Measurements from ENCODE around the gene SNAPIN.
"Not testable (repeated sequence)": the region's sequence is repeated elsewhere in the genome, so short reads cannot be mapped to it uniquely, and the experiment has no call there.

The SNAPIN gene

DNA sequence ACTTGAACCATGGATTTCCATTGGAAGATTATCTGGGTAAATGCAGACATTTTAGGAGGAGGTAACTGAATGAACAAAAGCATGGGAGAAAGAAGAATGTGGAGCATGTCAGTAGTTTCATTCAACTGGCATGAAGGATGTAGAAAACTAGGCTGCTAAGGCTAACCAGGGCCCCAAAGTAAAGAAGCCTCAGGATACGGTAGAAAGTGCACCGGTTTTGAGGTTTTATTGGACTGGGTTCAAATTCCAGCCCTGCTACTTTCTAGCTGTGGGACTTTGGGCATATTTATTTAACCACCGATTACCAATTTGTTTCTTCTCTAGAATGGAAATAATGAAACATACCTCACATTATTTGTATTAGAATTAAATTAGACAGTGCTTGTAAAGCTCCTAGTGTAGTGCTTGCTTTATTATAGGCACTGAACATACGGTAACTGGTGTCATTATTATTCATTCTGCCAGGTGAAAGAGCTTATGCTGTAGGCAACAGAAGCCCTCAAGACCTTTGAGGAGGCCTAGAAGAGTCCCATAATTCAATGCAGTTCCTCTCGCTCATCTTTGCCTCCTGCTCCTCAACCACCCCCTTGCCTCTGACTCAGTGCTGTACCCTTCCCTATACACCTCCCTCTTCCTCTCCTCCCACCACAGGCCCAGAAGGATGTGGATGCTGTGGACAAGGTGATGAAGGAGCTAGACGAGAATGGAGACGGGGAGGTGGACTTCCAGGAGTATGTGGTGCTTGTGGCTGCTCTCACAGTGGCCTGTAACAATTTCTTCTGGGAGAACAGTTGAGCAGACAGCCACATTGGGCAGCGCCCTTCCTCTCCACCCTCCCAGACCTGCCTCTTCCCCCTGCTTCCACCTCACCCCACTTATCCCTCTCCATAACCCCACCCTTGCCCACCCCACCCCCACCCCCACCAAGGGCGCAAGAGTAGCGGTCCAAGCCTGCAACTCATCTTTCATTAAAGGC lies 27.2 kb upstream of the SNAPIN start:
- H3K27ac Mint-ChIP-seq = peak overlapping the region; percentile 65
- ATAC-seq (ENCODE audit: low read depth) (no peak), DNase-seq (ENCODE audit: low spot score in 2 of 2) (no peak)
- H3K4me1 Mint-ChIP-seq = peaks cover 29% of the 10 kb centered on the region
- H3K36me3 Mint-ChIP-seq = peaks cover 3% of the 10 kb centered on the region
- no peak overlapping the region for H3K4me3 Mint-ChIP-seq
- H3K9me3 Mint-ChIP-seq = no peaks in the 10 kb centered on the region
- no peaks in the 10 kb centered on the region for H3K27me3 Mint-ChIP-seq

DNA sequence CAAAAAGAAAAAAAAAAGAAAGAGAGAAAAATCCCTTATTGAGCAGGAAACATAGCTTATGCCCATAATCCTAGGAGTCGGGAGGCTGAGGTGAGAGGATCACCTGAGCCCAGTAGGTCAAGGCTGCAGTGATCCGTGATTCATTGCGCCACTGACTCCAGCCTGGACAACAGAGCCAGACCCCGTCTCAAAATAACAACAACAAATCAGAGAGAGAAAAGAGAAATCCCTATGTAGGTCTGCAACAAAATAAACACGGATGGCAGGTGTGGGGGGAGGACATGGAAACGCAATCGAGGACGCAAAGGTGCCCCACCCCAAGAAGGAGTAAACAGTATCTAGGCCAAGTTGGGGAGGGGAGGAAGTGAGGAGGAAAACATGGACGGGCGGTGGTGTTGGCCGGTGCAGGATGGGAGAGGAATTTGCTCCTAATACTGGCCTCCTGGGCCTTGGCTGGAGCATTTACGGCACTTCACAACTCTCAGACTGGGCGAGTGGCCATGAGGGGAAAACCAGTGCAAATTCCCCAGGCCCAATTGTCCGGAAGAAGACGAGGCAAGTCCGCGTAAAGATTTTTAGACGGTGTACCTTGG lies 25.2 kb upstream of the SNAPIN start:
- Mint-ChIP-seq H3K27ac (peak overlapping the region; percentile 99), H3K36me3 (peaks cover 13% of the 10 kb centered on the region), H3K27me3 (no peaks in the 10 kb centered on the region), H3K9me3 (no peaks in the 10 kb centered on the region), H3K4me3 (peak overlapping the region; percentile 100), H3K4me1 (peaks cover 29% of the 10 kb centered on the region)
- no peak for ATAC-seq (ENCODE audit: low read depth)
- DNase-seq (ENCODE audit: low spot score in 2 of 2) = no peak

DNA sequence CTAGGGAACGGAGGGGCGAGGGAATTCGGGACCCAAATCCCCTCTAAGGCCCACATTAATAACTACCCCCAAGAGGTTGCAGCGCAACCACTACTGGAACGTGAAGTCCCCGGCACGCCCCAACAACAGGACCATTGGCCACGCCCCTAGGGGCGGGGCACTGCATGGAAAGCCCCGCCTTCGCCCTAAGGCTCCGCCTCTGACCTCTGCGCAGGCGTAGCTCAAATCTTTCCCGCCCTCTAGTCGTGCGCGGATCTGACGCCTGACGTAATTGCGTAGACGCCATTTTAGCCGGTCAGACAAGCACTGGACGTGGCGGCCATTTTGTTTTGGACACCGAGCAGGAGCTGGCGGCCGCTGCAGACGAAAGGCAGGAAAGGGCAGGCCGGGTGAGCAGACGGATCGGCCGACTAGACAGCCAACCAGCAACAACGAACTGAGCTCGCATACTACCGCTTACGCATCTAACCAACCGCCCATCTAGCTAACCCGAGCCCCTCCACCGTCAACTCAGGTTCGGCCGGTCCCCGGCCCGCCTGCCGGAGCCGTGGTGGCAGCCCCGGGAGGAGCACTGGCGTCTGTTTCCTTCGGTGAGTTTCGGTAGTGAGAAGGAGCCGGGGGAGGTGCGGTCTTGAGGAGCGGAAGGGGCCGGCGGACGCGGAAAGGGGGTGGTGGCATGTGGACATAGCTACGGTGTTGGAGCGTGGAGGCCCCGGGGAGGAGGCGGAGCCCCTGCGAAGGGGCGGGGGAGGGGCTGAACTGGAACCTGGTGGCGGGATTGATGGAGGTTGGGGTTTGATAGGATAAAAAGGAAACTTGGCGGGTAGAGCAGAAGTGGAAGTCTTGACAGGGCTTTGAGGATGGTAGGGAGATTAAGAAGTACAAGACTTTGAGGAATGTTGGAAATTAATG lies 24.5 kb upstream of the SNAPIN start, which contains the start of gene CHTOP:
Gene CHTOP (plus strand): TSS at position 313 of the 912 bp plus-strand sequence. CDS start 2,523 bp downstream, outside the sequence.
- peaks cover 16% of the 10 kb centered on the region for H3K36me3 Mint-ChIP-seq
- H3K4me3 Mint-ChIP-seq = peak within 1 kb of the TSS; percentile 100
- ATAC-seq (ENCODE audit: low read depth) (peak; percentile 85), DNase-seq (ENCODE audit: low spot score in 2 of 2) (peak; percentile 98 to 99)
- H3K27me3 Mint-ChIP-seq = no peaks in the 10 kb centered on the region
- no peaks in the 10 kb centered on the region for H3K9me3 Mint-ChIP-seq
- peak within 1 kb of the TSS; percentile 99 for H3K27ac Mint-ChIP-seq
- H3K4me1 Mint-ChIP-seq = peaks cover 23% of the 10 kb centered on the region

DNA sequence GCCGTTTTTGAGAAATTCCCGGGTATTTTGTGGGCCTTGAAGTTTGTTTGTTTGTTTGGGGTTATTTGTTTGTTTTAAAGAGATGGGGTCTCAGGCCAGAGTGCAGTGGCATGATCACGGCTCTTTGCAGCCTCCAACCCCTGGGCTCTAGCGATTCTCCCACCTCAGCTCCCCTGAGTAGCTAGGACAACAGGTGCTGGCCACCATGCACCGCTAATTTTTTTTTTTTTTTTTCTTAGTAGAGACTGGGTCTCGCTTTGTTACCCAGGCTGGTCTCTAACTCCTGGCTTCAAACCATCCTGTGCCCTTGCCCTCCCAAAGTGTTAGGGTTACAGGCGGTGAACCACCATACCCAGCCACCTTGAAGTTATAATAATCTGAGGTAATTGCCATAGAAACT lies 22.6 kb upstream of the SNAPIN start:
- DNase-seq (ENCODE audit: low spot score in 2 of 2) (no peak), ATAC-seq (ENCODE audit: low read depth) (no peak)
- peak overlapping the region; percentile 63 for H3K4me3 Mint-ChIP-seq
- H3K27me3 Mint-ChIP-seq = no peaks in the 10 kb centered on the region
- no peak overlapping the region for H3K27ac Mint-ChIP-seq
- peaks cover 16% of the 10 kb centered on the region for H3K36me3 Mint-ChIP-seq
- H3K9me3 Mint-ChIP-seq = no peaks in the 10 kb centered on the region
- H3K4me1 Mint-ChIP-seq = peaks cover 19% of the 10 kb centered on the region

DNA sequence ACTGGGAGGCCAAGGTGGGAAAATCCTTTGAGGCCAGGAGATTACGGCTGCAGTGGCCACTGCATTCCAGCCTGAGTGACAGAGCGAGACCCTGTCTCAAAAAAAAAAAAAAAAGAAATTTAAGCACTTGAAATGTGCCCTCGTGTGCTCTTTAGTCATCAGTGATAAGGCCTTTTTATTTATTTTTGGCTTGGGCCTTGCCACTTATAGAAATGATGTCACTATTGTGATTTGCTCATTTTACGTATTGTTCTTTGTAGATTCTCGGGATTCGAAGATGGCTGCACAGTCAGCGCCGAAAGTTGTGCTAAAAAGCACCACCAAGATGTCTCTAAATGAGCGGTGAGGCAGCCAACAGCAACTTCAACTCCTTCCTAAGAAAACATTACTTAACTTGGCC lies 22.2 kb upstream of the SNAPIN start:
- H3K4me1 Mint-ChIP-seq = peaks cover 20% of the 10 kb centered on the region
- no peak for DNase-seq (ENCODE audit: low spot score in 2 of 2)
- no peak overlapping the region for H3K27ac Mint-ChIP-seq
- no peak for ATAC-seq (ENCODE audit: low read depth)
- H3K36me3 Mint-ChIP-seq = peaks cover 16% of the 10 kb centered on the region
- no peaks in the 10 kb centered on the region for H3K9me3 Mint-ChIP-seq
- H3K27me3 Mint-ChIP-seq = no peaks in the 10 kb centered on the region
- no peak overlapping the region for H3K4me3 Mint-ChIP-seq

DNA sequence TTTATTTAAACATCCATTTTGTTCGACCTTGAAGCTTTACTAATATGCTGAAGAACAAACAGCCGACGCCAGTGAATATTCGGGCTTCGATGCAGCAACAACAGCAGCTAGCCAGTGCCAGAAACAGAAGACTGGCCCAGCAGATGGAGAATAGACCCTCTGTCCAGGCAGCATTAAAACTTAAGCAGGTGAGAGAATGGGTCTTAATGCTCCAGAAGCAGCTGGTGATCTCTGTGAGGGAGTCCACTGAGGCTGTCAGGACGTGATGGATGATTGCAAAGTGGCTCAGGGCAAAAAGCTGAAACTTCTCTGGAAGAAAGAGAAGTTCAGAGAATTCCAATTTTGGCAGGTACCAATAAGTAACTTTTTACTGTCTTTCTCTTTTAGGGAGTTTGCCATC lies 20.2 kb upstream of the SNAPIN start:
- Mint-ChIP-seq H3K4me1 (peaks cover 20% of the 10 kb centered on the region), H3K27me3 (no peaks in the 10 kb centered on the region), H3K9me3 (no peaks in the 10 kb centered on the region), H3K36me3 (peaks cover 22% of the 10 kb centered on the region), H3K27ac (no peak overlapping the region), H3K4me3 (no peak overlapping the region)
- DNase-seq (ENCODE audit: low spot score in 2 of 2) = no peak
- no peak for ATAC-seq (ENCODE audit: low read depth)

DNA sequence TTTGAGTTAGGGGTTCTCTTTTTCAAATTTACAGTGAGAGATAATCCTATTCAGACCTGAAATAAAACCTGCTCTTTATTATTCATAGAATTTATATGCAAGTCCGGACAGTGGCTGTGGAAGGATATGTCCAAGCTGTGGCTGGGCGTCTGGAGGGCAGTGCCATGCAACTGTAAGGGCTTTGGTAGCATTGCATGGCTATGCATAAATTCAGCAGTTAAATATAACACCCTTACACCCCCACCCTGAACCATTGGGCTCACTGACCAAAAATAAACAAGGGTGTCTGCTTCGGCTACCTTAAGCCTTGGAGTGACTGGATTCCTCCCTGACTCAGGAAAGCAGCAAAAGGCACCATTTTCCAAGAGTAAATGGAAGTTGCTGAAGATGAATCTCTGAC lies 19.2 kb upstream of the SNAPIN start:
- Mint-ChIP-seq H3K27me3 (no peaks in the 10 kb centered on the region), H3K4me1 (peaks cover 20% of the 10 kb centered on the region), H3K27ac (no peak overlapping the region), H3K9me3 (no peaks in the 10 kb centered on the region), H3K4me3 (no peak overlapping the region), H3K36me3 (peaks cover 29% of the 10 kb centered on the region)
- DNase-seq (ENCODE audit: low spot score in 2 of 2) (no peak), ATAC-seq (ENCODE audit: low read depth) (no peak)

DNA sequence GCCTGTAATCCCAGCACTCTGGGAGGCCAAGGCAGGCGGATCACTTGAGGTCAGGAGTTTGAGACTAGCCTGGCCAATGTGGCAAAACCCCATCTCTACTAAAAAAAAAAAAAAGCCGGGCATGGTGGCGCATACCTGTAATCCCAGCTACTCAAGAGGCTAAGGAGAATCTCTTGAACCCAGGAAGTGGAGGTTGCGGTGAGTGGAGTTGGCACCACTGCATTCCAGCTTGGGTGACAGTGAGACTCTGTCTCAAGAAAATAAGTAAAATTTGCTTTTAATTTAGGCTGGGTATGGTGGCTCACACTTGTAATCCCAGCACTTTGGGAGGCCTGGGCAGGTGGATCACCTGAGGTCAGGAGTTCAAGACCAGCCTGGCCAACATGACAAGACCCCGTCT lies 18.3 kb upstream of the SNAPIN start:
- Mint-ChIP-seq H3K36me3 (peaks cover 32% of the 10 kb centered on the region), H3K4me1 (peaks cover 20% of the 10 kb centered on the region)
- H3K4me3 Mint-ChIP-seq; DNase-seq (ENCODE audit: low spot score in 2 of 2); H3K27ac Mint-ChIP-seq; ATAC-seq (ENCODE audit: low read depth); H3K27me3 Mint-ChIP-seq; H3K9me3 Mint-ChIP-seq: not testable (repeated sequence)

DNA sequence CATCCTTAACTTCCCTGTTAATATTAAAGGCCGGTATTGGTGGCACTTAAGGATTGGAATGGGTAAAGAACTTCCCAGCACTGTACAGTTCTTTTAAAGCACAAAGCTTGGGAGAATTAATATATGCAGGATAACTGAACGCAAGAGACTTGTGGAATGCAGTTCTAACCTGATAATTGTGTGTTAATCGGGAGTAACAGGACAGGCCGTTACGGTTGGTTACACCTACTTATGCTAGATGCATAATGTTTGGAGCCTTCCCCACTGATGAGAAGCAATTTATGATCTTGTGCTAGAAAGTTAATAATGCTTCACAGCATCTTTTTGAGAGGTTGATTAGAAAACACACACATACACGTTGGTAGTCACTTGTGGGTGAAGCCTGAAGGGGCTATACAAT lies 17.6 kb upstream of the SNAPIN start:
- Mint-ChIP-seq H3K27me3 (no peaks in the 10 kb centered on the region), H3K9me3 (no peaks in the 10 kb centered on the region), H3K4me3 (no peak overlapping the region), H3K4me1 (peaks cover 24% of the 10 kb centered on the region), H3K27ac (peak overlapping the region; percentile 10), H3K36me3 (peaks cover 38% of the 10 kb centered on the region)
- no peak for DNase-seq (ENCODE audit: low spot score in 2 of 2)
- ATAC-seq (ENCODE audit: low read depth) = no peak

DNA sequence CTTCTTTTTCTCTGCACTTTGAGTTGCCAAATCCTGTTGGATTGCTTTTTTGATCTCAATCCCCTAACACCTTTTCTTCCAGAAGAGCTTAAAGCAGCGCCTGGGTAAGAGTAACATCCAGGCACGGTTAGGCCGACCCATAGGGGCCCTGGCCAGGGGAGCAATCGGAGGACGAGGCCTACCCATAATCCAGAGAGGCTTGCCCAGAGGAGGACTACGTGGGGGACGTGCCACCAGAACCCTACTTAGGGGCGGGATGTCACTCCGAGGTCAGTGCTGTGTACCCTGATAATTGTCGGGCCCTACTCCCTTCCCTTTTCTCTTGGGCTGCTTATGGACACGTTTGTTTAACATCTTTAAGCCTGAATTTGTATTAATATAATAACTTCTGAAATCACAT lies 16.3 kb upstream of the SNAPIN start:
- Mint-ChIP-seq H3K36me3 (peaks cover 44% of the 10 kb centered on the region), H3K4me3 (no peak overlapping the region), H3K9me3 (no peaks in the 10 kb centered on the region), H3K4me1 (peaks cover 23% of the 10 kb centered on the region), H3K27me3 (no peaks in the 10 kb centered on the region), H3K27ac (no peak overlapping the region)
- no peak for DNase-seq (ENCODE audit: low spot score in 2 of 2)
- ATAC-seq (ENCODE audit: low read depth) = no peak

DNA sequence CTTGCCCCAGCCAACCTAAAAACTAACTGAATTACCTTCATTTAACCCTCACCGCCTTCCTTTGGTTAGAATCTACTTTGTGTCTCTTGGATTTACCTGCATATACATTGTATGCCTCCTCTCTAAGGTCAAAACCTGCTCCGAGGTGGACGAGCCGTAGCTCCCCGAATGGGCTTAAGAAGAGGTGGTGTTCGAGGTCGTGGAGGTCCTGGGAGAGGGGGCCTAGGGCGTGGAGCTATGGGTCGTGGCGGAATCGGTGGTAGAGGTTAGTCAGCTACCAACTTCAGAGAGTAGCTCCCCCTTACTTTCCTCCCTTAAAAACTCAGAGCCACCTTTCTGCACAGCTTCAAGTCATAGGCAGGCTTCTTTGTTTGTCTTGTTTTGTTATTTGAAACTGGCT lies 15.4 kb upstream of the SNAPIN start:
- Mint-ChIP-seq H3K4me3 (no peak overlapping the region), H3K27ac (peak overlapping the region; percentile 60), H3K9me3 (no peaks in the 10 kb centered on the region), H3K4me1 (peaks cover 22% of the 10 kb centered on the region), H3K36me3 (peaks cover 42% of the 10 kb centered on the region), H3K27me3 (no peaks in the 10 kb centered on the region)
- no peak for ATAC-seq (ENCODE audit: low read depth)
- no peak for DNase-seq (ENCODE audit: low spot score in 2 of 2)

DNA sequence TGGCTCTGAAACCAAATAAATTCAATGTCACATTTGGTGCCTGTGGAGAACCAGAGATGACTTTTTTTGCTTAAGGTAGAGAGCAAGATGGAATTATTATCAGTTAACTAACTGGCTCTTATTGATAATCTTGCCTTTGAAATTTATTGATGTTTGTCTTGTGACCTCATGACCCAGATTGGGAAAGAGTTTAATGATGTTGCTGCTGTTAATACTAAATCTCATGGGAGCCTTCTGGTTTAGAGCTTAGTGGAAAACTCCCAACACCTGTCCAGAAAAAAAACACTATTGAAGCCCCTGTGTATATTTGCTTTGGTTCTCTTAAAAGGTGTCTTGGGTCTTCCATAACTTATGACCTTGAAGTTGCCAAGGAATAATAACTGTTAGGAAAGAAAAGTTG lies 14.7 kb upstream of the SNAPIN start:
- H3K36me3 Mint-ChIP-seq = peaks cover 39% of the 10 kb centered on the region
- H3K27me3 Mint-ChIP-seq = no peaks in the 10 kb centered on the region
- H3K9me3 Mint-ChIP-seq = no peaks in the 10 kb centered on the region
- no peak overlapping the region for H3K4me3 Mint-ChIP-seq
- H3K27ac Mint-ChIP-seq = peak overlapping the region; percentile 60
- ATAC-seq (ENCODE audit: low read depth) = no peak
- H3K4me1 Mint-ChIP-seq = peaks cover 22% of the 10 kb centered on the region
- no peak for DNase-seq (ENCODE audit: low spot score in 2 of 2)

DNA sequence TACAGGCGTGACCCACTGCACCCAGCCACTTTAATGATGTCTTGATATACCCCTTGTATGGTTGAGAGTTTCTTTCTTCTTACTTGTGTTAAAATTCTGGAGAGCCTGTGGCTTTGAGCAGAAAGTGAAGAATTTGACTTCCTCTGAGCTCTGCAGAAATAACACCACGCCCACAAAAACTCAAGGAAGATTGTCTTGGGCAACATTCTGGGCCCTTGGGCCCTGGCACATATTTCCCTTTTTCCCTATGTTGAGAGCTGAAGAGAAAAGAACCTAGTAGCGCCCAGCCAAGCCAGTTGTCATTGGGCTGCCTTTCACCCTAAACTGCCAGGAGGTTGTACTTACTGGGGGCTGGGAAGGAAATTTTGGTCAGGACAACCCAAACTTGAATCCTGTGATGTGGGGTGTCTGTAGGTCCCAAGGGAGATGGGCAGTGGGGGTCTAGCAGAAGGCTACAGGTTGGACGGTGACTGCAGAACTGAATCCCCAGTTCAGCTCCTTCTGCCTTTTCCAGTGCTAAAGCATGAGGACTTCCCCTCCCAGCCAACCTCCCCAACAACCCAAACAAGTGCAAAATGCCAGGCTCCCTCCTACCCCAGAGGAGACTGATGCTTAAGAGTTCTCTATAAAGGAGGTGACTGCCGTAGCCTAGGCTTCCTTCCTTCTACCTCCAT lies 11.7 kb upstream of the SNAPIN start:
- H3K4me1 Mint-ChIP-seq = peaks cover 22% of the 10 kb centered on the region
- peaks cover 39% of the 10 kb centered on the region for H3K36me3 Mint-ChIP-seq
- no peaks in the 10 kb centered on the region for H3K9me3 Mint-ChIP-seq
- ATAC-seq (ENCODE audit: low read depth) (no peak), DNase-seq (ENCODE audit: low spot score in 2 of 2) (no peak)
- no peak overlapping the region for H3K4me3 Mint-ChIP-seq
- H3K27ac Mint-ChIP-seq = peak overlapping the region; percentile 62
- no peaks in the 10 kb centered on the region for H3K27me3 Mint-ChIP-seq
